HCT116 (cell line): ENCODE data around the gene SACM1L.

Experiments
- EZH2 ChIP-seq: fragments of 200-600 bp; sonication (generic); IDR thresholded peaks from 2 replicates; pipeline ENCODE4 v1.6.1; 2017; ENCODE audit warnings: antibody characterized with exemption, mixed run types
- REST ChIP-seq: IDR thresholded peaks from 2 replicates; pipeline ENCODE4 v1.6.1; 2012; ENCODE audit warnings: low read depth
- ZFX ChIP-seq: fragments of 450-650 bp; IDR thresholded peaks from 2 replicates; pipeline ENCODE4 v1.6.1; 2017
- ZNF274 ChIP-seq: fragments of 200-500 bp; sonication (Bioruptor generic); IDR thresholded peaks from 2 replicates; pipeline ENCODE4 v1.6.1; 2014; ENCODE audit warnings: mild to moderate bottlenecking, low read depth, low read length, inconsistent platforms

DNA sequence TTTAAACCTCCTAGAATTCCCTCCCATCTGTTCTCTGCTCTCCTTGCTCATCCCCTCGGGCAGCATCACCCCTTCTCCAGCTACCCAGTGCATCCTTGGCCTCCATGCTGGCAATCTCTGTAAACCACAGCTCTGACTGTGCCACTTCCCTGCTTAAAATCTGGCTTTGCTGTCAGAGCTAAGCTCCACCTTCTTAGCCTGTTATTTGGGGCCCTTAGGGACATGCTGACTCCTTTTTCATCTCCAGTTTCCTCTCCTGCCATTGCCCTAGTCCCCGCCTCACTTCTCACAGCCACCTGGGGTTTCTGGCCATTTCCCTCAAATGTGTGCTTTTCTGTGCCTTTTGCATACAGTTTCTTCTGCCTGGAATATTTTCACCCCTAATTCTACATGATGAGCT, 101.4 kb downstream of the SACM1L start:
- no peak for TF ChIP-seq ZFX
- TF ChIP-seq EZH2 = no peak
- TF ChIP-seq REST = no peak
- TF ChIP-seq ZNF274 = no peak
